K562 (cell line): ENCODE data around the gene B4GALNT3. TPM values are rescaled to one million over a fixed set of nuclear protein-coding genes. Genes with fewer than 3 reads are reported as not detected.

Experiments used
- ATAC-seq: fragments of 200-7000 bp; cut with Tn5 transposase; 3 replicates; pipeline ENCODE4 v1.9.1; 2020; ENCODE audit warnings: moderate library complexity
- BruUV-seq: library from RNA; stranded (reverse); fragments of 400-500 nt; replicated peaks from 2 replicates; lab custom pipeline; 2021; lab: Mats Ljungman, UMichigan
- CTCF ChIA-PET: fragments of 300-600 bp; formaldehyde crosslinking; extraction: SDS; loops from one replicate; lab custom pipeline; 2021; ENCODE audit warnings: low intra/inter-chr PET ratio; lab: Yijun Ruan, JAX
- POLR2A ChIA-PET: fragments of 300-600, 350-650 bp; sonication (Branson Sonifier 250); formaldehyde crosslinking; extraction: SDS; loops from one replicate; lab custom pipeline; 2021; ENCODE audit warnings: antibody characterized with exemption, inconsistent platforms; lab: Yijun Ruan, JAX
- DNase-seq, 4 experiments: peaks; one replicate each; pipeline versions ENCODE4 v3.0.0 to v3.0.0-alpha.2; 2011 to 2018; ENCODE audit warnings: low spot score in 3 of 4, mixed read lengths in 3 of 4; ENCODE audit errors: extremely low read depth in 1 of 4
- FAIRE-seq: peaks from 2 replicates; lab custom pipeline; 2011; peaks lifted over from hg19 to GRCh38; lab: Jason Lieb, UNC
- H2AFZ ChIP-seq: 2 replicates; pipeline ENCODE4 v1.6.0; 2011; ENCODE audit warnings: low read depth, low read length, control low read depth, inconsistent platforms
- H3K27ac ChIP-seq: fragments of 200-600 bp; 3 replicates; pipeline ENCODE4 v1.8.0; 2011; ENCODE audit warnings: low read depth, mild to moderate bottlenecking, control low read depth, inconsistent platforms, low read length, moderate library complexity, mixed read lengths; ENCODE audit errors: extremely low read depth
- H3K27me3 ChIP-seq, 2 experiments: fragments of 300-600 bp in 1 of 2; 2 replicates in 1 of 2; 3 replicates in 1 of 2; pipeline versions ENCODE4 v1.6.0 to v1.8.0; 2011; ENCODE audit warnings: inconsistent platforms in 2 of 2, low read length in 2 of 2, mild to moderate bottlenecking in 1 of 2, mixed read lengths in 1 of 2, moderate library complexity in 1 of 2; ENCODE audit not compliant: control insufficient read depth in 2 of 2, insufficient read depth in 2 of 2
- H3K36me3 ChIP-seq: fragments of 300-600 bp; 3 replicates; pipeline ENCODE4 v1.8.0; 2011; ENCODE audit warnings: mild to moderate bottlenecking, low read length, inconsistent platforms; ENCODE audit not compliant: control insufficient read depth, insufficient read depth
- H3K4me1 ChIP-seq, 2 experiments: fragments of 200-600 bp in 1 of 2; replicated peaks in 1 of 2; 2 replicates in 1 of 2; 3 replicates in 1 of 2; pipeline versions ENCODE4 v1.5.1 to v1.8.0; 2011; ENCODE audit warnings: inconsistent platforms in 2 of 2, low read length in 2 of 2, mild to moderate bottlenecking in 1 of 2, mixed read lengths in 1 of 2, moderate library complexity in 1 of 2; ENCODE audit not compliant: control insufficient read depth in 2 of 2, insufficient read depth in 2 of 2
- H3K4me2 ChIP-seq: 2 replicates; pipeline ENCODE4 v1.6.1; 2011; ENCODE audit warnings: low read length, control low read depth, inconsistent platforms, mixed read lengths; ENCODE audit not compliant: insufficient read depth
- H3K4me3 ChIP-seq: fragments of 200-600 bp; sonication (generic), shearing (Covaris generic); 2 replicates; pipeline ENCODE4 v1.5.1; 2016; ENCODE audit warnings: control low read depth, inconsistent platforms
- H3K79me2 ChIP-seq: fragments of 200-600 bp; 3 replicates; pipeline ENCODE4 v1.8.0; 2011; ENCODE audit warnings: low read length, inconsistent platforms; ENCODE audit not compliant: control insufficient read depth, insufficient read depth
- H3K9ac ChIP-seq, 2 experiments: 2 replicates each; pipeline versions ENCODE4 v1.6.0 to v1.6.1; 2011; ENCODE audit warnings: low read depth in 2 of 2, low read length in 2 of 2, control low read depth in 1 of 2, inconsistent platforms in 1 of 2, mild to moderate bottlenecking in 1 of 2, mixed read lengths in 1 of 2; ENCODE audit not compliant: insufficient read depth in 1 of 2
- H3K9me1 ChIP-seq: one replicate; pipeline ENCODE4 v1.6.0; 2011; ENCODE audit warnings: inconsistent platforms, mild to moderate bottlenecking, low read length, moderate library complexity; ENCODE audit not compliant: control insufficient read depth, insufficient read depth
- H3K9me3 ChIP-seq: replicated peaks from 2 replicates; pipeline ENCODE4 v1.5.1; 2011; ENCODE audit warnings: low read depth, low read length, inconsistent platforms; ENCODE audit not compliant: control insufficient read depth, insufficient read depth
- H4K20me1 ChIP-seq: replicated peaks from 2 replicates; pipeline ENCODE4 v1.6.1; 2011; ENCODE audit warnings: low read length, inconsistent platforms, mixed read lengths; ENCODE audit not compliant: control insufficient read depth, insufficient read depth
- CBFA2T3 ChIP-seq: fragments of 450-650 bp; IDR thresholded peaks from 2 replicates; pipeline ENCODE4 v1.6.1; 2017
- NFIC ChIP-seq: fragments of 450-650 bp; IDR thresholded peaks from 2 replicates; pipeline ENCODE4 v1.6.1; 2017; ENCODE audit warnings: mild to moderate bottlenecking, inconsistent platforms
- RBM39 ChIP-seq: fragments of 200-400 bp; formaldehyde crosslinking; optimal IDR thresholded peaks from 2 replicates; pipeline ENCODE3; 2018; ENCODE audit warnings: low read depth, low read length
- SMC3 ChIP-seq: conservative IDR thresholded peaks from 2 replicates; pipeline ENCODE4 v1.6.1; 2011; ENCODE audit warnings: low read depth, low read length, improper control_type of control experiment; ENCODE audit not compliant: insufficient read depth
- TCF3 ChIP-seq: sonication (generic); formaldehyde crosslinking; IDR thresholded peaks from 2 replicates; pipeline ENCODE4 v1.4.0; 2020; ENCODE audit warnings: mild to moderate bottlenecking, missing genetic modification reagents
- WGBS: fragments of 100-300 bp; shearing (Covaris generic); methylation state at CpG from one replicate; pipeline ENCODE4 v1.1.6; 2016; ENCODE audit warnings: low coverage, mixed read lengths; ENCODE audit not compliant: insufficient coverage; ENCODE audit errors: missing lambda C conversion rate; 5-methylcytosine and 5-hydroxymethylcytosine counted together
- in situ Hi-C: fragments of 300-500 bp; cut with MboI; formaldehyde crosslinking; loops from 4 replicates; pipeline ENCODE4 v1.15.0; 2018; ENCODE audit warnings: inconsistent platforms, mixed read lengths
- intact Hi-C: fragments of 100-400 bp; cut with micrococcal nuclease; formaldehyde crosslinking; loops from 2 replicates; pipeline ENCODE4 v1.14.2; 2022
- polyA plus RNA-seq, 8 experiments: library from polyadenylated mRNA; depleted of rRNA in 4 of 8; stranded (reverse) in 5 of 8; unstranded in 3 of 8; fragments of >200 nt; fragmentation: Nextera tagmentation in 2 of 8; fragmentation: Illumina TruSeq in 1 of 8; extraction: Ambion mirVana in 2 of 8; extraction: Trizol in 1 of 8; gene quantifications; 2 replicates each; pipeline versions ENCODE4 v1.2.1 to v1.2.3, GENCODE V29; 2011 to 2014; ENCODE audit warnings: inconsistent platforms in 1 of 8, missing spikeins in 1 of 8
- total RNA-seq, 7 experiments: library from RNA; depleted of rRNA in 6 of 7; stranded (reverse); fragments of >200 nt in 6 of 7; fragmentation: Illumina TruSeq in 2 of 7; extraction: Trizol in 2 of 7; gene quantifications; 2 replicates each; pipeline versions ENCODE4 v1.2.1 to v1.2.3, GENCODE V29; 2011 to 2021; ENCODE audit warnings: low replicate concordance in 1 of 7

The B4GALNT3 gene
- total and polyA plus RNA-seq, 9 of the 15 experiments (the other 6 are each of a cell fraction or from before 2014, with no cell fraction given), result 0.04 to 0.36 (median 0.10) TPM; not detected in 6

DNA sequence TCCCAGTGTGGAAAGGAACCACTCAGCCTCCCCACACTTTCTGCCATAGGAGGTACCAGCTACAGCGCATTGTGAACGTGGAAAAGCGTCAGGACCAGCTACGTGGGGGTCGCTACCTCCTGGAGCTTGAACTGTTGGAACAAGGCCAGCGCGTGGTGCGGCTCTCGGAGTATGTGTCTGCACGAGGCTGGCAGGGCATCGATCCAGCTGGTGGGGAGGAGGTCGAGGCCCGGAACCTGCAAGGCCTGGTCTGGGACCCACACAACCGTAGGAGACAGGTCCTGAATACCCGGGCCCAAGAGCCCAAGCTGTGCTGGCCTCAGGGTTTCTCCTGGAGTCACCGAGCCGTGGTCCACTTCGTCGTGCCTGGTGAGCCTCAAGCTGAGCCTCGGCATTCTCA, 96.8 kb downstream of the B4GALNT3 start:
- H3K4me1 ChIP-seq, result peaks cover 0 to 22% of the 10 kb centered on the region in 2 experiments; a peak in 3 of 5 replicates
- no peaks in the 10 kb centered on the region for H3K79me2 ChIP-seq
- ATAC-seq (no peak), FAIRE-seq (no peak), DNase-seq (no peak)
- no peaks in the 10 kb centered on the region for H3K9me3 ChIP-seq
- H3K9me1 ChIP-seq, result no peaks in the 10 kb centered on the region
- no TSS peak for BruUV-seq
- H3K9ac ChIP-seq, result no peak overlapping the region
- peaks cover 9% of the 10 kb centered on the region; the same call in 1 of the 2 replicates for H4K20me1 ChIP-seq
- H3K4me3 ChIP-seq, result no peak overlapping the region
- H3K27ac ChIP-seq, result no peak overlapping the region
- H3K4me2 ChIP-seq, result no peak overlapping the region
- in situ Hi-C loops (loop anchor here (25.0 kb wide), 1 partner anchor 1031 kb away; the partner anchor contains the start of gene FBXL14), intact Hi-C loops (no loop called here)
- TF ChIP-seq SMC3 (no peak), NFIC (peak; percentile 25; the same call in 1 of the 2 replicates)
- ChIA-PET CTCF (no interaction called here), POLR2A (no interaction called here)
- 28% methylated on average over 9 of the region's 20 CpGs for WGBS
- peaks cover 20 to 68% of the 10 kb centered on the region in 2 experiments; a peak in 4 of 5 replicates for H3K27me3 ChIP-seq
- H3K36me3 ChIP-seq, result no peaks in the 10 kb centered on the region
- H2AFZ ChIP-seq, result no peak overlapping the region

DNA sequence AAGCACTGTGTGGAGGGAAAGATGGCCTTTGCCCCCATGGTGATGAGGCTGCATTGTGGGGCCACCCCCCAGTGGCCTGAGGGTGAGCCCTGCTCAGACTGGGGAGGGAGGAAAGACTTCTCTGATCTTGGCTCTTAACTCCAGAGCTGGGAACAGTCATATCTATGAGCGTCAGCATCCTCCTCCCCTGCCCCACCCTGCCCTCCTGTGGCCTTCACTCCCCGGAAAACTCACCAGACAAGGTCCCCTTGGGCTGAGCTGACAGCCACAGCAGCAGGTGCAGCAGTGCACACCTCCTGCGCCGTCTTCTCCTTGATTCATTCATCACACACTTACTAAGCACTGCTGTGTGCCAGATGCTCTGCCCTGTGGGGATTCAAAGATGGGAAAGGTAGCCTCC, 98.8 kb downstream of the B4GALNT3 start:
- Histone ChIP-seq H2AFZ (no peak overlapping the region), H3K9ac (no peak overlapping the region), H3K4me2 (no peak overlapping the region), H3K27ac (no peak overlapping the region), H3K4me1 (peaks cover 12 to 36% of the 10 kb centered on the region in 2 experiments; a peak in 4 of 5 replicates), H3K9me1 (no peaks in the 10 kb centered on the region), H3K4me3 (no peak overlapping the region), H3K27me3 (peaks cover 19 to 47% of the 10 kb centered on the region in 2 experiments; a peak in 4 of 5 replicates), H3K36me3 (no peaks in the 10 kb centered on the region), H4K20me1 (0 out of 2 replicates have a peak, but pooled peaks cover 9% of the 10 kb centered on the region), H3K79me2 (no peaks in the 10 kb centered on the region), H3K9me3 (no peaks in the 10 kb centered on the region)
- WGBS, result 4% methylated on average over 3 of the region's 4 CpGs
- peak; percentile 66 for ATAC-seq
- no peak for FAIRE-seq
- intact Hi-C loops (no loop called here), in situ Hi-C loops (loop anchor here (25.0 kb wide), 1 partner anchor 1029 kb away; the partner anchor contains the start of gene FBXL14)
- ChIA-PET POLR2A (interaction anchor here (0.8 kb wide), 1 partner anchor 10 kb away, joined by 4 read pairs; no protein-coding TSS in a partner anchor), CTCF (no interaction called here)
- DNase-seq, result peak in 2 of 4 experiments; percentile 21 to 41
- BruUV-seq, result no TSS peak
- TF ChIP-seq TCF3 (CRISPR knock-in tag) (0 out of 2 replicates have a peak, but pooled peaks have one; percentile 8), CBFA2T3 (0 out of 2 replicates have a peak, but pooled peaks have one; percentile 16), RBM39 (no peak)
